Measurements from ENCODE around the gene RXRA. TPM values are rescaled to one million over a fixed set of nuclear protein-coding genes. Genes with fewer than 3 reads are reported as not detected.

The RXRA gene
- total and polyA plus RNA-seq, 9 donors = 12.4 to 82.2 (median 70.6) TPM

- Histone ChIP-seq H3K27me3 (no peaks in the 10 kb centered on the region), H3K36me3 (no peaks in the 10 kb centered on the region), H3K27ac (no peak overlapping the region), H3K9me3 (no peaks in the 10 kb centered on the region), H3K4me3 (no peak overlapping the region), H3K4me1 (ENCODE audit: insufficient read depth) (peaks cover 2% of the 10 kb centered on the region)
- peak in 1 of 5 donors; percentile 12 for DNase-seq
- TF ChIP-seq CTCF (IDR thresholded peaks at IDR 0.05) (no peak), EP300 (IDR thresholded peaks at IDR 0.05) (no peak), POLR2A (IDR thresholded peaks at IDR 0.05) (no peak)
- intact Hi-C loops (cut with DNase I) = loop anchor here in 1 of 4 donors (10.0 kb wide), 1 partner anchor 61 kb away; no protein-coding TSS in a partner anchor
- whole genome bisulfite sequencing, 3 donors = 88 to 93% (median 89%) methylated on average over 12 of the region's 12 CpGs
Observed at GRCh38 chr9:134295746-134296250, 30.5 kb upstream of the RXRA start.

GRCh38 chr9:134296301-134297082, 29.8 kb upstream of the RXRA start:
- H3K27ac ChIP-seq = no peak overlapping the region
- 62 to 72% (median 64%) methylated on average over 16 to 25 of the region's 25 CpGs for WGBS, 3 donors
- DNase-seq = peak in 1 of 5 donors; percentile 12
- TF ChIP-seq EP300 (IDR thresholded peaks at IDR 0.05) (no peak), CTCF (IDR thresholded peaks at IDR 0.05) (no peak), POLR2A (IDR thresholded peaks at IDR 0.05) (no peak)
- no peak overlapping the region for H3K4me3 ChIP-seq
- no peaks in the 10 kb centered on the region for H3K27me3 ChIP-seq
- intact Hi-C loops (cut with DNase I) = loop anchor here in 1 of 4 donors (10.0 kb wide), 1 partner anchor 62 kb away; no protein-coding TSS in a partner anchor
- no peaks in the 10 kb centered on the region for H3K9me3 ChIP-seq
- peaks cover 2% of the 10 kb centered on the region for H3K4me1 ChIP-seq (ENCODE audit: insufficient read depth)
- no peaks in the 10 kb centered on the region for H3K36me3 ChIP-seq

- no peaks in the 10 kb centered on the region for H3K27me3 ChIP-seq
- peaks cover 2% of the 10 kb centered on the region for H3K4me1 ChIP-seq (ENCODE audit: insufficient read depth)
- intact Hi-C loops (cut with DNase I) = loop anchor here in 1 of 4 donors (10.0 kb wide), 1 partner anchor 62 kb away; no protein-coding TSS in a partner anchor
- no peaks in the 10 kb centered on the region for H3K9me3 ChIP-seq
- no peaks in the 10 kb centered on the region for H3K36me3 ChIP-seq
- 84 to 89% (median 86%) methylated on average over 14 of the region's 14 CpGs for WGBS, 3 donors
- DNase-seq = peak in 2 of 5 donors; percentile 19 to 22
- H3K4me3 ChIP-seq = no peak overlapping the region
- H3K27ac ChIP-seq = no peak overlapping the region
- TF ChIP-seq EP300 (IDR thresholded peaks at IDR 0.05) (no peak), CTCF (IDR thresholded peaks at IDR 0.05) (no peak), POLR2A (IDR thresholded peaks at IDR 0.05) (no peak)
Observed at GRCh38 chr9:134297083-134297410, 29.2 kb upstream of the RXRA start.

- Histone ChIP-seq H3K9me3 (no peaks in the 10 kb centered on the region), H3K4me1 (ENCODE audit: insufficient read depth) (peaks cover 2% of the 10 kb centered on the region), H3K27me3 (no peaks in the 10 kb centered on the region), H3K4me3 (no peak overlapping the region), H3K27ac (no peak overlapping the region), H3K36me3 (no peaks in the 10 kb centered on the region)
- TF ChIP-seq CTCF (IDR thresholded peaks at IDR 0.05) (no peak), POLR2A (IDR thresholded peaks at IDR 0.05) (no peak), EP300 (IDR thresholded peaks at IDR 0.05) (no peak)
- intact Hi-C loops (cut with DNase I) = loop anchor here in 1 of 4 donors (10.0 kb wide), 1 partner anchor 63 kb away; no protein-coding TSS in a partner anchor
- WGBS, 3 donors = 93 to 97% (median 94%) methylated on average over 9 of the region's 9 CpGs
- DNase-seq = peak in 1 of 5 donors; percentile 10
Observed at GRCh38 chr9:134297576-134297975, 28.7 kb upstream of the RXRA start.
